Muscle of back (tissue), 11 donors: Measurements from ENCODE around the gene RNF222. TPM values are rescaled to one million over a fixed set of nuclear protein-coding genes. Genes with fewer than 3 reads are reported as not detected.
"Not testable (repeated sequence)": the region's sequence is repeated elsewhere in the genome, so short reads cannot be mapped to it uniquely, and the experiment has no call there.

Source experiments
- DNase-seq, 3 donors: peaks; one replicate each; pipeline versions ENCODE4 v3.0.0 to v3.0.0-alpha.2; 2013
- polyA plus RNA-seq, 10 donors: library from polyadenylated mRNA; unstranded; fragments of 120-200 nt; gene quantifications; one replicate each; pipeline ENCODE4 v1.2.1, GENCODE V29; 2013; ENCODE audit not compliant: insufficient read length in 10 of 10

Gene RNF222
- polyA plus RNA-seq, 10 donors, result 0.07 to 0.12 (median 0.08) TPM; not detected in 5

DNA sequence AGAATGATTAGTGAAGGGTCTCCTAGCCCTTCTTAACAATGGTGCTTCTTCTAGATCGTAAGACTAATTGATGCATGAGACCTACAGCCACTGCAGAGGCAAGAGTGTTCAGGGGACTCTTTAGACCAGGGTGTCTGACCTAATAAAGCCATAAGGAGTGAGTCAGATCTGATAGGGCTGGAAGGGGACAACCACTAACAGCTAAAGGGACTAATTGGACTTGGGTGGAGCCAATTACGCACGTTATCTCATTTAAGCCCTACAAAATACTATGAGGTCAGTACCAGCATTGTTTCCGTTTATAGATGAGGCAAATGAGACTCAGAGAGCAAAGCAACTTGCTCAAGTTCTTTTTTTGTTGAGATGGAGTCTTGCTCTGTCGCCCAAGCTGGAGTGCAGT, 14.5 kb upstream of the RNF222 start:
- DNase-seq, result no peak

DNA sequence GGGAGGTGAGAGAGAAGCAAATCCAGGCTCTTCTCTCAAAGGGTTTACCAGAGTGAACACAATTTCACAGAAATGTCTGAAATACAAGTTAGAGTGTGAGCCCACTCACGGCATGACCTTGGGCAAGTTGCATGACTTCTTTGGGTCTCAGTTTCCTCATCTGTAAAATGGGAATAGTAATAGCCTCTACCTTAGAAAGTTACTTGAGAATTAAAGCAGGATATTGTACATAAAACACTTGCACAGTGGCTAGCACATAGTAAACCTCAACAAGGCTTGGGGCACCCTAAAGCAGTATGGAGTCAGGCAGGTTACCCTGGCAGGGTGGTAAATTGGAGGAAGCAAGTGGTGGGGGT, 13.2 kb upstream of the RNF222 start:
- DNase-seq, result no peak

DNA sequence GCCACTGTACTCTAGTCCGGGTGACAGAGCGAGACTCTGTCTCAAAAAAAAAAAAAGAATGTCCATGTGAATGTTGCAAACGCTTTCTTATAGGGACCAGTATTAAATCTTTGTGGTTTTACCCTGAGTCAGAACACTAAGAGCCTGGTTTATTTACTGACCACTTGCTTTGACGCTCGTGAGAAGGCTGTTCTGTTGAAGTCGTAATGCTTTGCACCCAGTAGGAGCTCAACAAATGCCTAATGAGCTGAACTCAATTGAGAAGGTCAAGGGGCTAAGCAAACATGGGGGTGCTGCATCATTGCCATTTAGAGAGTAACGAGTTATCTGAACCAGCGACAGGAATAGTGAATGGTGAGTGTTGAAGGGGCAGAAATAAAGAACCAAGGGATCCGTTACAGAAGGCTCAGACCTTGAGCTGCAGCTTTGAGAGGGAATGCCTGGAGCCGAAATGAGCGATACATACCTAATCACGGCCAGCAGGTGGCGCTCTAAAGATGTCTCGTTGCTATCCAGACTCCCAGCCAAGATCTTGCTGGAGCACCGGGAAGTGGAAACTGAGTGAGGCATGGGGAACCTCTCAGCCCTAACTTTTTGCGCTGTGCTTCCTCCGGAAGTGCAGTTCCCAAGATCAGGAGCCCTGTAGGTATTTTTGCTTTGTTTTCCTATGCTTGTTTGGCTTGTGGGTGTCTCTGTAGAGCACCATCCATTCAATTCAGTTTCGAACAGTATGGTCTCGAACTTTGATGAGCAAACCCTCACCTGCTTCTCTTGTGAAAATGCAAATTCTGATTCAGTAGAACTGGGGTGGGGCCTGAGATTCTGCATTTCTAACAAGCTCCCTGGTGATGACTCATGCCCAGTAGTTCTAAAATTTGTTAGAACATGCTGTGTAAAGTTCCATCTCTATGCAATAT, 12.6 kb upstream of the RNF222 start:
- DNase-seq, result peak; percentile 87 to 94 (median 93)

DNA sequence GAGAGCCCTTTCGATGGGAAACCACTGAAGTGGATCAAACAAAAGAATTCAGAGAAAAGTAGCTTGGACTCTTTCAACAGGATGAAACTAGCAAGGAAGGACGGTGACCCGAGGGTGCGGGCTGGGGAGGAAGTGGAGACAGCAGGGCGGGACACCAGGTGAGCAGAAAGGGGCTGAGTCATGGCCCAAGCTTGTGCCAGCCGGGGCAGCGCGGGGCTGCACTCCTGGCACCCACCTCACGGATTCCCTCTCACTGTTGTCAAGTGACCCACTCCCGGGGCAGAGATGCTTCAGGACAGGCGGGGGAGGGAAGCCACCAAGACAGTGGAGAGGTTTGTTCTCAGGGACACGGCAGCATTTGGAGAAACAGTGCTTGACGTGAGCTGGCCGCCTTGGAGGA, 10.7 kb upstream of the RNF222 start:
- DNase-seq, result no peak

DNA sequence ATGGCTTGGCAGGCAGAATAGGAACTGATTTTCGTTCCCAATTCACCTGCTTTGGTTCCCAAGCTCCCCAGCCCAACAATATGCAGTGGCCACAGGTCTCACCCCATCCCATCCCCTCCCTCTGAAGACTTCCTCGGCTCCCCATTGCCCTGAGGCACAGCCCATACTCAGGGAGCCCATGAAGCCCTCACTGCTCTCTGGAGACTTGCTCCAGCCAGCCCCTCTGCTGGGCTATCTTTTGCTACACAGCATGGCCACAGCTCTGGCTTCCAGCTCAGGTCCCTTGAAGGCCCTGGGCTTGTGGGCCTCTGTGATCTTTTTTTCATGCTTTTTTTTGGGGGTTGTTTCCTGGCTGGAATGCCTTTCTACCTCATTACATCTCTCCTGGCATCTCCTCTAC, 8.5 kb upstream of the RNF222 start:
- DNase-seq, result no peak

DNA sequence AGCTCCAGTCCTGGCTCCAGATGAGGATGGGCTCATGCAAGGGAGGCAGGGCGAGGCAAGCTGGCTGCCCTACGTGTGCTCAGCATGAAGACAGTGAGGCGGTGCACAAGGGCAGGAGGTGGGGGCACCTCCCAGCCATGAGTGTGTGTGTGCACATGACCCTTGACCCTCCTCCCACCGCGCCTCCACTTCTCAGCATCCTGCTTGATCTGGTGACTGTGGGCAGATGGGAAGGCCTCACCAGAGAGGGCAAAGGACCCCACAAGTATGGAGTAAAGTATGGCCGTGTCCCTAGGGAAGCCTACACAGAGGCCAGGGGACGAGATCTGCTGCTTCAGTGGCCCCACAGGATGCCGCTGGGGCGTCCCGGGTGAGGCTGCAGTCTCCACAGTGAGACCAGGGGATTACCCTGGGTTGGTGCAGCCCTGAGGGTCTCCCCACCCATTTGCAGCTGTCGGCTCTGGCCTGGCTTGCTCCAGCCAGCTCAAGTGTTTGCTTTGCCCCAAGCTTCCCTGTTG, 7.9 kb upstream of the RNF222 start:
- no peak for DNase-seq

DNA sequence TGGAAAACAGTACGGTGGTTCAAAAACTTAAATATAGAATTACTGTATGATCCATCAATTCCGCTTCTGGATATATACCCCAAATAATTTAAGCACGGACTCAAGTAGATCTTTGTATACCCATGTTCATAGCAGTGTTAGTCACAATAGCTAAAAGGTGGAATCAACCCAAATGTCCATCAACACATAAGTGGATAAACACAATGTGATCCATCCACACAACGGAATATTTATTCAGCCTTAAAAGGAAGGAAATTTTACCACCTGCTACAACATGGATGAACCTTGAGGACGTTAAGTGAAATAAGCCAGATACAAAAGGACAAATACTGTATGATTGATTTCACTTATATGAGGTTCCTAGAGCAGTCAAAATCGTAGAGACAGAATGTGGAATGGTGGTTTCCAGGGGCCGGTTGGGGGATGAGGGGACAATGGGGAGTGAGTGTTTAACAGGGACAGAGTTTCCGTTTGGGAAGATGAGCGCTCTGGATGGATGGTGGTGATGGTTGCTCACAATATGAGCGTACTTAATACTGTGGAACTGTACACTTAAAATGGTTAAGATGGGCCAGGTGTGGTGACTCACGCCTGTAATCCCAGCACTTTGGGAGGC, 5.4 kb upstream of the RNF222 start:
- DNase-seq, result no peak

DNA sequence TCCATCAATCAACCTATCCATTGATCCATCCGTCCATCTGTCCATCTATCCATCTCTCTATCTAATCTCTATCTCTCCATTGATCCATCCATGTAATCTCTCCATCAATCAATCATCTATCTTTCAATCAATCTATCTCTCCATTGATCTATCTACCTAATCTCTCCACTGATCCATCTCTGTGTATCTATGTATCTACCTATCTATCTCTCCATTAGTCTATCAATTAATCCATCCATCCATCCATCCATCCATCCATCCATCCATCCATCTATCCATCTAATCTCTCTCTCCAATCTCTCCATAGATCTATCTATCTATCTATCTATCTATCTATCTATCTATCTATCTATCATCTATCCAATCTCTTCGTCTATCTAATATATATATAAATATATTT, 3.5 kb upstream of the RNF222 start:
- no peak for DNase-seq

DNA sequence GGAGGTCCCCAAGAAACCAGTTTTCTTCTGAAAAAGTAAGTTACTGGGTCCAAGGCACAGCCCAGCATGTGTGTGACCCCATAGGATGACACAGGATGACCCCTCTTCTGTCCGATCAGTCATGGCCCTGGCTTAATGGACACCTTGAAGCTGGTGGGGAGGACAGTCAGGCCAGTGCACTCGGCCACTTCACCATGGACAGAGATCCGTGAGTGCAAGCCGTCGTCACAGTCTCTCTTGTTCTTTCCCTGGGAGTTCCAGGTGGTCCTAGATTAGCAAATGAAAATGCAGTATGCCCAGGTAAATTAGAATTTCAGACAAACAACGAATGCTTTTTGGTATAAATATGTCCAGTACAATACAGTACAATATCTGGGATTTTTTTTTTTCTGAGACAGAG, 1.4 kb upstream of the RNF222 start:
- DNase-seq, result no peak

DNA sequence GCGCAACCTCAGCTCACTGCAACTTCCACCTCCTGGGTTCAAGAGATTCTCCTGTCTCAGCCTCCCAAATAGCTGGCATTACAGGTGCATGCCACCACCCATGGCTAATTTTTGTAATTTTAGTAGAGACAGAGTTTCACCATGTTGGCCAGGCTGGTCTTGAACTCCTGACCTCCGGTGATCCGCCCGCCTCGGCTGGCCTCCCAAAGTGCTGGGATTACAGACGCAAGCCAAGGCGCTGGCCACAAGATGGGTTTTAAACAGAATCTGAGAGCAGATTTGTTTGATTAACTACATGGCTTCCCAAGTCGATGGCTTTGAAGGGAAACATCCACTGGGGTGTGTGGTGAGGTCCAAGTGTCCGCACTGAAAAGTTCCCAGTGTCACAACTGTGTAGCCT, 3.1 kb downstream of the RNF222 start:
- DNase-seq, result not testable (repeated sequence)

DNA sequence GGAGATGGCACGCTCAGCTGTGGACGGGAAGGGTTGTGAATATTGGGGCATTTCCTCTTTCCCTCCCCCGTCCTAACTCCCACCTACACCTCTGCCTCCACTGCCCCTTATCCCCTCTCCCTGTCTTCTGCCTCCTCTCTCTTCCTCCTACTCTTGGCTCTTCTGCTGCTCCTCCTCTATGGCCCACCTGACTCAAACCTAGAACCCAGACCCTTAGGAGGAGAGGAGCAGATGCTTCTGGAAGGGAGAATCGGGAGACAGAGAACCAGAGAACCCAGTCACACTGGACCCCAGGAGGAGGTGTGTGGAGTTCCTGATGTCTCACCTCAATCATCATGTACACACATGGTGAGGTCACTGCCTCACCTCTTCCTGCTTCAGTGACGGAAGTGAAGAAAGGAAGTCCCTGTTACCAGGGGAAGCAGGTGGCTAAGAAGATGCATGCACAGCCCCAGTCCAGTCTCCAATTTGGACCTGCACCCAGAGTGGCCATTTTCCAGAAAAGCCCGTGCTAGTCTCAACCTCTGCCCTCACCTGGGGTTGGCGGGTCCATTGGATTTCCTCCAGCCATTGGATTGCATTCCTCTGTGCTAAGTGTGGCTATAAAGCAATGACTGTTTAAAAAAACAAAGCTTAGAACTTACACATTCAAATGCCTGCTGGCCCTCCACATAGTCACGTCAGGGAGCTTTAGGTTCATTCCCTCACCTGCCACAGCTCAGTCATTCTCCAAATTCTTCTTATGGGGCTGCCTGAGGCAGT, 4.0 kb downstream of the RNF222 start:
- DNase-seq, result no peak

DNA sequence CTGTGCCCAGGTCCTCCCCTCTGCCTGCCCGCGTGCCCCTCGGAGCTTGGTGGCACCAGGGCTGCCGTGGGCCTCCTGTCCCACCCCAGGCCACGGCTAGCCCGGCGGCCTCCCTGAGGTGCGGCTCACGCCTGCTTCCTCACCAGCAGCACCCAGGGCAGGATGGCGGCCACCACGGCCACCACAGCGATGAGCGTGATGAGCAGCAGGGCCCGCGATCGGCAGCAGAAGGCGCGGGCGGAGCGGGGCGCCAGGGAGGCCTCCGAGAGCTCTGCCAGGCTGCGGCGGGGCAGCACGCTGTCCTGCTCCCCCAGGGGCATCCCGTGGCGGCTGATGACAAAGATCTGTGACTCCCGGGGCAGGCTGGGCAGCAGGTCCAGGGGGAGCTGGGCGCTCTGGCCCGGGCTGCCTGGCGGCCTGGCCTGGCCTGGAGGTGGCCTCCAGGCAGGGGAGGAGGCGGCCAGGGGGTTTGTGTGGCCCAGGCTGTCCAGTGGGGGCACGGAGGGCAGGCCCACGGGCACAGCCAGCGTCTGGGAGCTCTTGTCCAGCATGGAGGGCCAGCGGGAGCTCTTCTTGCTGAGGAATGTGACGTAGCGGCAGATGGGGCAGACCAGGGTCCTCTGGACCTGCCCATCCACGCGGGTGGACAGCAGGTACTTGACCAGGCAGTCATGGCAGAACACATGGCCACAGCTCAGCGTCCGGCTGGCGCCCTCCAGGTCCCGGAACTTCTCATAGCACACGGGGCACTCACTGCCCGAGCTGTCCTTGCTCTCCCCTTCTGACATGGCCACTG, 4.8 kb downstream of the RNF222 start:
- DNase-seq, result no peak

DNA sequence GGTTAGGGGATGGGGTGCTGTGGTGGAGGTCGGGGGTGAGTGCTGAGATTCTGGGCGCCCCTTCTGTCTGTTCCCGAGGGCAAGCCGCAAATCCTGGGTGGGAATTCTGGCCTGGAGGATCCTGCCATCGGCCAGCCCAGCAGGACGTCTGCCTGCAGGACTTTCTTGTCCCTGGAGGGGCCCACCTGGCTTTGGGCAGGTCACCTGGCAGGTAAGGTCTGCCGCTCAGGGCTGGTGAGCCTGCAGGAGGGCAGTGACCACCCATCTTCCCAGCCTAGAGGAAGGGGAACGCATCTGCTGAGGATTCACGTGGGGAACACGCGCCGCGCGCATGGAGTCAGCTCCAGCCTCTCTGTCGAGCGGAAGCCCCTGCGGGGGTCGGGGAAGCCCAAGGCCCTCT, 5.4 kb downstream of the RNF222 start:
- DNase-seq, result no peak

DNA sequence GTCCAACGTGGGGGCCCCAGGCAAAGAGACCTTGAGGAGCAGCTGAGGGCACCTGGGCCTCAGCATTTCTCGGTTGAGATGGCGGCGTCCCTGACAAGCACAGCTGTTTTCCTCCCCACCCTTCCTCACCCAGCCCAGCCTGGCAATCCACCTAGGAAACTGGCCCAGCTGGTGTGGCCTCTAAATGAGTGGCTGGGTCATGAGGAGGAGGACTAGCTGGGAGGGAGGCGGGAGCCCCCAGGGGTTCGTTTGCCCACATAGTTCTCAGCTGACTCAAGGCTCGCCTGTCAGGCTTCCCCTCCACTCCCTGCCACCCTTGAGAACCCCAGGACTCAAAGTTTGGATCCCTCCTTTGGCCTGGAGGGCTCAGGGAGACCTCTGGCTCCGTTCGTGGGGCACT, 5.9 kb downstream of the RNF222 start:
- no peak for DNase-seq

DNA sequence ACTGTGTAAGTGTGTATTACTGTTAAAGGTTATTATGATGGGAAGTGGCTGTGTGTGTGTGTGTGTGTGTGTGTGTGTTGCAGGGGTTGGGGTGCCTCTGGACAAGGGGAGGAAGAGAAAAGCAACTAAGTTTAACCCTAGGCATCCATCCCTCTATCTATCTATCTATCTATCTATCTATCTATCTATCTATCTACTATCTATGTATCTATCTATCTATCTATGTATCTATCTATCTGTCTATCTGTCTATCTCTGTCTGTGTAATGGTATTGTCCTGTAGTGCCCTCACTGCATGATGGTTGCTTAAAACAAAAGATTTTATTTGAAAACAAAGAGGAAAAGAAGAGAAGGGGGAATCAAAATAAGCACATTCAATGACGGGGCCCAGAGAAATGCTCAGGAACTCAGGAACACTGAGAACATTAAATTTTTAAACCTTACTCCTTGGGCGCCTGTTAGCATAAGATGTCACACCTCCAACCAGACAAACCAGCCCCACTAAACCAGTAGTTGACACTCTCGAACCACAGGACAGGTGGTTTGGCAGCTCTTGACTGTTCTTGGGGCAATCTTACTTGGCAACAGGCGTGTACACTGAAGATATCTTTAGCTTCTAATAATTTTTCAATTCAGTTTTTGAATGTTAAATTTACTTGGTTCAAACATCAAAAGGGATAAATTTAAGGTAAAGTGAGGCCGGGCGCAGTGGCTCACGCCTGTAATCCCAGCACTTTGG, 9.5 kb downstream of the RNF222 start:
- no peak for DNase-seq

DNA sequence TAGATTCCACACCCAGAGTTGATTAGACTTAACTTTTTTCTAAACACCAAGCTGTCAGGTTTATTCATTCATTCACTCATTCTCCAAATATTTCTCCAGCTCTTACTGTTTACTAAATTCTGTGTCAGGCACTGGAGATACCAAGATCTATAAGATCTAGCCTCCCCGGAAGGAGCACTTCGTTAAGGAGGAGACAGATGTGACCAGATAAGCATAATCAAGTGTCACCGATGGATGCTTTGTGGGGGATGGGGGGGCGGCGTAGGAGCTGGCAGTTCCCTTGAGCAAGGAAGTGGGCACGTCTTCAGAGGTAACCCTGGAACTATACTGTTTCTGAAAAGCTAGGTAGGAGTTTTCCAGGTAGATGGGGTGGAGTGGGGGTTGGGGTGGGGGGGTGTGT, 10.8 kb downstream of the RNF222 start:
- no peak for DNase-seq

DNA sequence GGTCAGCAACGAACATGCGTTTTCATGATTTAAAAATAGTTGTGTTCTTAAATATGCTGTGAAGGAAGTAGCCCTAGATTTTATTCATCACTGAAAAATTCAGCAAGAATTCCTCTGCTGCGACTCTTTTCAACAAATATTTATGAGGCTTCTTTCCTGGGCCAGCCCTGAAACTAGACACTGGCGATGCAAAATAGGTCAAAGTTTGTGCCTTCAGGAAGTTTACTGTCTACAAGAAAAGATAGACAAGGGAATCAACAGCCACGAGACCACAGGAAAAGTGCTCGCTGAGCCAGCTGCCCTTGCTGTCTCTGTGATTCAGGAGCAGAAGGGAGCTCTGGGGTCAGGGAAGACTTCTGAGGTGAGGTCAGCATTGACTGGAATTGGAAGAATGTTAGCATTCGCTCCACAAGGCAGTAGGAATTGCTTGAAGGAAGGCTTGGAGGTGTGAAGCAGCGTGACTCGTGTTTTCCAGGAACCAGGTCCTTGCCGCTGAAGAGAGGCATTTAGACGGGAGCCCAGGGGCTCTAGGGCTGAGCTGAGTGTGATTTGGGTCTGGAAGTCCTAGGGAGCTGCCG, 12.7 kb downstream of the RNF222 start:
- peak in 1 of 3 donors; percentile 86 for DNase-seq

DNA sequence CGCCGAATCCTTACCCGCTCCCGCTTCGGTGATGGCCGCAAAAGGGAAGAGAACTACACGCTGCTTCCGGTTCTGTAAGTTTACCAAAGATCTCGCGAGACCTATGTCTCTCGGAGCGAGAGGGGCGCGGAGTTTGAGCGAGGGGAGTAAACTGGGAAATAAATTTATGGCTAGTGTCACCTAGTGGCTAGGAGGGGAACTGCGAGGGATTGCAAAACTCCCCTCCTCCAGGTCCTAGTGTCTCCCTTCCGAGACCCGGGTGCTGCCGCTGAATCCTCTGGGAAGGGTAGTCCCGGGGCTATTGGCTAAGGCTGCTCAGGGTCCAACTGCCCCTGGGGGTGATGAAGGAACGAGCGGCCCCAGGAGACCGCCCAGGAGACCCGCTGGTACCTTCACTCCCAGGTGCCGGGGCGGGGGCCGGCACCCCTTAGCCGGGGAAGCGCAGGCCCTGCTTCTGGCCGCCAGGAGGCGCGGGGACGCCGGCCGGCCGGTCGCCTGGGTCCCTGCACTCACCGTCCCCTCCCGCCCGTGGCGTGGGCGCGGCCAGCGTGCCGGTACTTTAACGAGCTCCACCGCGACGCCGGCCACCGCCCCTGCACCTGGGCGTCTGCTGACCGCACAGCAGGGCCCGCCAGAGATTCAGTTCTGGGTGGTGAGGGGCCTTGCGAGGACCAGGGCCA, 14.3 kb downstream of the RNF222 start, which contains the start of gene RPL26:
Gene RPL26, minus strand, starts transcription at position 51 of the 680 bp plus-strand sequence. CDS start 883 bp downstream, outside the sequence.
- peak; percentile 96 to 99 (median 99) for DNase-seq

DNA sequence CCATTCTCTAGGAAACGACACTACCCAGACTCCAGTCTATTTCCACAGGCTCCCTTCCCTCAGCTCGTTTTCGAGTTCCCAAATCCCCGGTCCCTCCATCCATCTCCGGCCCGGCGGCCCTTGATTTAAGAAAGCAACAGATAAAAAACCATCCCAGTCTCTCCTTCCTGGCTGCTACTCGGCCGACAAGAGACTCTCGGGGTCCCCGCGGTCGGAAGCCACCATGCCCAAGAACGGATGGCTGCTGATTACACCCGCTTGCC, 14.8 kb downstream of the RNF222 start:
- no peak for DNase-seq
